Left renal pelvis (tissue), 4 donors: ENCODE measurements around the gene AKR1C3. TPM values are rescaled to one million over a fixed set of nuclear protein-coding genes. Genes with fewer than 3 reads are reported as not detected.
A peak's percentile ranks its signal among the peaks of the same experiment; 100 is the strongest.
"Not testable (repeated sequence)": the region's sequence is repeated elsewhere in the genome, so short reads cannot be mapped to it uniquely, and the experiment has no call there.

Experiments
- DNase-seq, 4 donors: peaks; one replicate each; pipeline ENCODE4 v3.0.0-alpha.2; 2013; ENCODE audit warnings: low read depth in 4 of 4, low spot score in 3 of 4
- polyA plus RNA-seq, 4 donors: library from polyadenylated mRNA; unstranded; fragments of 120-200 nt; gene quantifications; one replicate each; pipeline ENCODE4 v1.2.1, GENCODE V29; 2013; ENCODE audit not compliant: insufficient read length in 4 of 4

Gene AKR1C3
- polyA plus RNA-seq, 4 donors, result 8.6 to 61.7 (median 53.2) TPM

- DNase-seq, result no peak
Observed at GRCh38 chr10:5125315-5126044, 31.3 kb downstream of the AKR1C3 start.

GRCh38 chr10:5135581-5135980 is 41.4 kb downstream of the AKR1C3 start:
- DNase-seq, result no peak

DNA sequence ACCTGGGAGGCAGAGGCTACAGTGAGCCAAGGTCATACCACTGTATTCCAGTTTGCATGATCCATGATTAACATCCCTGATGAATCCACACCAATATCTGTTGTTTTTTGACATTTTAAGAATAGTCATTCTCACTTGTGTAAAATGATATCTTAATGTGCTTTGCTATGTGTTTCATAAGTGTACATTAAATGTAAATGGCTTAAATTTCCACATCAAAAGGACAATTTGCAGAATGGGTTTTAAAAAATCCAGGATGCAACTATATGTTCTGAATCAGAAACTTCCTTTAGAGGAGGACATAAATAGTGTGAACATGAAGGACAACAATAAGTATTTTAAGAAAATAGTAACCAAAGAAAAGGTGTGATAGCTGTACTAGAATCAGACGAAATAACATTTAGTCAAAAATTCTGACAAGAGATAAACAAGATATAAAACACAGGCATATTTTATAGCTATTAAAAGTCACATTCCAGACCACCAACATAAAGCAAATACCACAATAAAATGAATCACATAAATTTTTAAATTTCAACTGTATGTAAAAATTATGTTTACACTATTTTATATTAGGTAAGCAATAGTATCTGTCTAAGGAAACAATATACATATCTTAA is 42.4 kb downstream of the AKR1C3 start:
- no peak for DNase-seq

GRCh38 chr10:5137699-5138098 is 43.5 kb downstream of the AKR1C3 start:
- DNase-seq, result not testable (repeated sequence)

DNA sequence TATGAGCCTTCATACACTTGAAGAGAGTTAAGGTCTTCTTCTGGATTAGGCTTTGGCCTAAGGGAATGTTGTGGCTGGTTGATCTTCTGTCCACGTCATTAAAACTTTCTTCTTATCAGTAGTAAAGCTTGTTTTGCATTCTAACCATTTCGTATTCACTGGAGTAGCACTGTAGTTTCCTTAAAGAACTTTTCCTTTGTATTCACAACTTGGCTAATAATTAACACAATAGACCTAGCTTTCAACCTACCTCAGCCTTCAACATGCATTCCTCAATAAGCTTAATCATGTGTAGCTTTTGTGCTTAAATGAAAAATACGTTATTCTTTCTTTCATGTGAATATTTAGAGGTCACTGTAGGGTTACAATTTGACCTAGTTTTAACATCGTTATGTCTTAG is 48.0 kb downstream of the AKR1C3 start:
- peak in 2 of 4 donors; percentile 12 to 17 for DNase-seq

DNA sequence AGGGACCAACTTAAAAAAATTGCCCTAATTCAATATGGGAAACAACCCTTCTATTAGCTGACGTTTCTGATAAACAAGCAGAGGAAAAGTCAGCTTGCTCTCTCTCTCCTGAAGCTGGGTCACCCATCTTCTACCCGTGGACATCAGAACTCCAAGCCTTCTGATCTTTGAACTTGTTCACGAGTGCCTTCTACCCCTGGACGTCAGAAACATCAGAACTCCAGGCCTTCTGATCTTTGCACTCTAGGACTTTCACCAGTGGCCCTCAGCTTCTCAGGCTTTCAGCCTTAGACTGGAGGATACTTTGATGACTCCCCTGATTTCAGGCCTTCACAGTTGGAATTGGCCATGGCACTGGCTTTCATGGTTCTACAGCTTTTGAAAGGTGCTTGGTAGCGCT is 48.9 kb downstream of the AKR1C3 start:
- no peak for DNase-seq

- no peak for DNase-seq
Observed at GRCh38 chr10:5146920-5147254, 52.7 kb downstream of the AKR1C3 start.

DNA sequence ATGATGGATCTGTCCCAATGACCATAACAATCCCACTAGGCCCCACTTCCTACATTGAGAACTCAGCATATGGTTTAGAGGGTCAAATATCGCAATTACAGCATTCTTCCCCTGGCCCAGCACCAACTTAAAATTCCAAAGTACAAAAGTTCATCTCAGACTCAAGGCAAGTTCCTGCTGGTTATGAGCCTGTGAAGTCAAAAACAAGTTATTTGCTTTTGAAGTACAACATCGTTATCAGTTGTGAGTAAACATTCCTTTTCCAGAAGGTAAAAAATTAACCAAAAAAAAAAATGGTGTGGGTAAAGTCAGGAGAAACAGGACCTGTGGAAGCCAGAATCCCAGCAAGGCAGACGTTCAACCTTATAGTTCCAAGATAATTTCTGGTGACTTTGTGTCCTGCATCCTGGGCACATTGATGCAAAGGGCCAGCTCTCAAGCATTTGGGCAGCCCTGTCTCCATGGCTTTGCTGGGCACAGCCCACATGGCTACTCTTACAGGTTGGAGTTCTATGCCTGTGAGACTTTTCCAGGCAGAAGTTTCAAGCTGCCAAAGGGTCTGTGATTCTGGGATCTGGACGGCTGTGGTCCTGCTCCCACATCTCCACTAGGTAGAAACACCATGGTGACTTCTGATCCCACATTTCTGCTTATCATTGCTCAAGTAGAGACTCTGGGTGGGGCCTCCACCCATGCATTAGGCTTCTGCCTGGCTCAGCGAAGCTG is 53.2 kb downstream of the AKR1C3 start:
- DNase-seq, result no peak

DNA sequence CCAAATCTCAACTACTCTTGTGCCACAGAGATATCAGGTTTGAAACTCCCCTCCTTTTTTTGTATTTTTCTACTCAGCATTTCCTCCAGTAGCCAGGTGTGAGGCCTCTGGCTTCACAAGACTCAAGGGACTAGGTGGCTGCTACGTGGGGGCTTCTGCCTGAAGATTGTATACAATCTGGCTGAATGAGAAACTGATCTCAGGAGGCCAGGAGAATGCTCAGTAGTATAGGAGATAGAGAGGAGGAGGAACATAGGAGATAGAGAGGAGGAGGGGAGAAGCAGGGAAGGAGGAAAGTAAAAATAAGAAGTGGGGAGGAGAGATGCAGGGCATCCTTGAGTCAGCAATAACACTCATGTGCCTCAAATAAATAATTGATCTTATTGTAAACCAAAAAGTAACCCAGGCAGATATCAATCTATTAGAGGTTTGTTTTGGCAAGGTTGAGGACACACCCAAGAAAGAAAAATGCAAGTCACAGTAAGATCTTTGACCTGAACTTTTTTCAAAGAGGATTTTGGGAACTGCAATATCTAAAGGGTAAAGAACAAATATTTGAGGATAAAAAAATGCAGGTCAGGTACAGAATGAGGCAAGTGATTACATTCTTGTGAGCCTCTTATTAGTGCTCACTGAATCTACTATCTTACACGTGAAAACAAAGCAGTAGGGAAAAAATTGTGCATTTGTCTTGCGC is 53.9 kb downstream of the AKR1C3 start:
- no peak for DNase-seq

DNA sequence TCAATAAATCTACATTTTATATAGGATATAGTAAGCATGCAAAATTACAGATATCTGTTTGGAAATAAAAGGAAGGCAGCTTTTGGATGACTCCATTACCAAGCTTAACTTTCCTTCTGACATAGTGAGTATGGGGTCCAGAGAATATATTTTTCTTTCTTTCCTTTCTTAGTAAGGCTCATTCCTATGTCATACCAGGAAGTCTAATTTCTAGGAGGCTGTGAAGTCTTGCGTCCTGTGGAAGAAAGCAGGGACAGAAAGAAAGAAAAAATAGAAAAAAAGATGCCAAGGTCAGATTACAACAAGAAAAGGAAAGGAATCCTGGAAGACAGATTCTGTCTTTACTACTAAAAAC is 54.4 kb downstream of the AKR1C3 start:
- no peak for DNase-seq

- no peak for DNase-seq
Observed at GRCh38 chr10:5151076-5151475, 56.9 kb downstream of the AKR1C3 start.

DNA sequence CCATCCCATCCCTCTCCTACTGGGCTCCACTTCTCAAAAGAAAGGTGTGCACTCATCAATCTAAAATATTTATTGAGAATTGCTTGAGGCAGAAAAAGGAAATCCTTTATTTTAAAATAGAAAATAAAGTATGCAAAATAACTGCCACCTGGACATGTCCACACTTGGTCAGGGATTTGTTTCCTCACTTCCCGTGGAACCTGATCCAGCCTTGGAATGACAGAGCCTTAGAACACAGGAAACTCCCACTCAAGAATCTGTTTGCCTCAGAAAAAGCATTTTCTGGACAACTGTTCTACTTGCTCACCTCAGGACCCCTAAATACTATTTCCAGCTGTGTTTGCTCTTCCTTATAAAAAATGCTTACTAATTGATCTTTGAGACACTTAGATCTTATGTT is 61.7 kb downstream of the AKR1C3 start:
- no peak for DNase-seq

Other genes starting within 250 kb of the AKR1C3 start
- 10 to 100 TPM; 11.2 to 26.7 (median 15.3) TPM for gene AKR1C1, start 131.0 kb upstream of the AKR1C3 start, polyA plus RNA-seq
- gene AKR1C2, start 90.6 kb upstream of the AKR1C3 start, polyA plus RNA-seq, result 10 to 100 TPM in 3 of 4 donors, 1 to 10 TPM in 1; 7.9 to 39.3 (median 11.6) TPM
- gene AKR1C8, start 90.7 kb downstream of the AKR1C3 start, polyA plus RNA-seq, result under 1 TPM in 3 of 4 donors, not detected in 1; 0.11 to 0.58 (median 0.20) TPM
- gene AKR1C4, start 102.4 kb downstream of the AKR1C3 start, polyA plus RNA-seq, result not detected